ENCODE measurements around the gene OXCT2.
"Not testable (repeated sequence)": the region's sequence is repeated elsewhere in the genome, so short reads cannot be mapped to it uniquely, and the experiment has no call there.

Gene OXCT2

DNA sequence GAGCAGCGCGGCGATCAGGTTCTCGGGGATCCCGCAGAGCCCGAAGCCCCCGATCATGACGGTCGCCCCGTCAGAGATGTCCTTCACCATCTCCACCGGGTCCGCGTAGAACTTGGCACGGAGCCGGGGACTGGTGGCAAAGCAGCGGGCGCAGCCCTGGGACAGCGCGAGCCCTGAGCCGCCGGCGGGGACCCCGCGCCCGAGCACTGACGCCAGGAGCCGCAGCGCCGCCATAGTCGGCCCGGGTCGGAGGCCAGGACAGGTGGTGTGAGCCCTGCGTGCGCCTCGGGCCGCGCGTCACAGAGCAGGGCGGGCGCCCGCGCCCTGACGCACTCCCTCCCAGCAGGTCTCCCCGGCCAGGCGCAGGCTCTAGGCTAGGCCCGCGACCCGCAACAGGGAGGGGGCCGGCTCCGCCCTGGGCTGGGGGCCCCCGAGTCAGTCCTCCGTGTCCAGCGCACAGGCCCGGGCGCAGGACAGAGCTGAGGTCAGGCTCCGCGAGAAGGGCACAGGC is at the start of gene OXCT2:
Gene OXCT2 (minus strand): TSS at position 327 of the 511 bp plus-strand sequence. CDS start 93 bp downstream, at position 234.
- peak in 1 of 10 donors; percentile 52 for DNase-seq
- intact Hi-C loops (cut with DNase I) = not testable (repeated sequence)

DNA sequence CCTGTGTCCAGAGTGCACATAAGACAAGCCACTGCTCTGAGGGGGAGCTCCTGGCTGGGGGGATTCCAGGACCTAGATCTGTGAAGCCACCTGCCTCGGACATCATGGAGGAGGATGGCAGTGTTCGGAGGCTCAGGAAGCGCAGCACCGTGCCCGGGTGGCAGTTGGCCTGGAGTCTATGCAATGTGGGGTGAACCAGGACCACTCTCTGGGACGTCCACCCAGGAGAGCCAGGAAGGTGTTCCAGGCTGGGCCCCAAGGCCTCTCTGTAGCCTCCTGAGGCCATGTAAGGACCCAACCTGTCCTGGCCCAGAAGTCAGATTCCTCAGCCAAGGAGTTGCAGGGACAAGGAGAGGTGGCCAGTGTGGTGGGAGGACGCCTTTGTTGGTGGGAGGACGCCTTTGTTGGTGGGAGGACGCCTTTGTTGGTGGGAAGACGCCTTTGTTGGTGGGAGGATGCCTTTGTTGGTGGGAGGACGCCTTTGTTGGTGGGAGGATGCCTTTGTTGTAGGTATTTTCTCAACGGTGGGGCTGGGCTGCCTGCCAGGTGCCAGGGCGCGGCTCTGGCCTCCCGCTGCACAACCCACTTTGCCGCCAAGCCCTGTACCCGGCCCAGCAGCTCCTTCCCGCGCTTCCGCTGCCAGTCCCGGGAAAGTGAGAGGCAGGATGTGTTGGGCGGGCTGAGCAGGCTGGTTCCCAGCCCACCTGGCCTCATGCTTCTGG is 48.1 kb upstream of the OXCT2 start:
- no peak for DNase-seq
- intact Hi-C loops (cut with DNase I) = loop anchor here (5.0 kb wide), 1 partner anchor 98 kb away; no protein-coding TSS in a partner anchor

DNA sequence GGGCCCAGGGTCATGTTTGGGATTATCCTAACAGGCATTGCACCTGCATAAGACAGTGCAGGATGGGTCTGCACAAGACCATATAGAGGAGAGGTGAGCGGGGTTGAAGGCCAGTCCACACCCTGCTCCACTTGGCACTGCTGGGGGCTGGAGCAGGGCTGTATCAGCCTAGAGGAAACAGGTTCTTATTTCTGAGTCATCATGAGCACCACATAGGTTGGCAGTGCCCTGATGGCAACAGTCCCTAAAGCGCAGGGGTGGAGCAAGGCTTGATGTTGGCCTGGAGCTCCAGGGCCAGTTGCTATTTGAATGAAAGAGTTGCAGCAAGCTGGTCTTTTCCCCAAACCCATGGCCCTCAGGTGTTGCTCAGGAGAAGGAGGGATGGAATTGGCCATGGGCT is 47.3 kb upstream of the OXCT2 start:
- no peak for DNase-seq
- intact Hi-C loops (cut with DNase I) = loop anchor here (5.0 kb wide), 1 partner anchor 99 kb away; no protein-coding TSS in a partner anchor

GRCh38 chr1:39817091-39817932 is 46.2 kb upstream of the OXCT2 start:
- DNase-seq = peak in 2 of 10 donors; percentile 12 to 70
- intact Hi-C loops (cut with DNase I) = loop anchor here (5.0 kb wide), 1 partner anchor 100 kb away; no protein-coding TSS in a partner anchor

DNA sequence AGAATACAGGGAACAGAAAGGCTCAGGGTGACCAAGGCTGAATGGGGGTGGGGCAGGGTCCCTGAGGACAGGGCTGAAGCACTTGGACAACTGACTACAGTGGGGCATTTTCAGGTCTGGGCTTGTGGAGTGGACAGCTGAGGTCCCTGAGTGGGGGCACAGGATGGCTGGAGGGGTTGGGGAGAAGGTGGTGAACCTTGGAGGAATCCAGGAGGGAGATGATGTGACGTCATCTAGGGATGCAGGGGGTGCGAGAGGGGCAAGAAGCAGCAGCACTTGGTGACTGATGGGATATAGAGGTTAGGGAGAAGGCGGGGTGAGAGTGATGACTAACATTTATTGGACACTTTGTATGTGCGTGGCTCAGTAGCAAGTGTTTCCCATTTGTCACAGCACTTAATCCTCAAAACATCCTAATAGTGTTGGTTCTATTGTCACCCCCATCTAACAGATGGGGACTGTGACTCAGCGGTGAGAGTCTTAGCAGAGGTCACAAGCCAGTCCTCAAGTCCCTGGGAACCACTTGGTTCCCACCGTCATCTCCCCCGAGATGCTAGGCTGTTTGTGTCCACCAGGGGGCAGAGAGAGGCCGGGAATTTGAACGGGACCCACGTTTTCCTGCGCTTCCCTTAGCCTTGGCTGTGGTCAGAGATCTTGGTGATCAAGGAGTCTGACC is 45.4 kb upstream of the OXCT2 start:
- peak; percentile 23 to 96 (median 74) for DNase-seq
- intact Hi-C loops (cut with DNase I) = loop anchor here (1.0 to 5.0 kb wide), 3 partner anchors 86 to 157 kb away; no protein-coding TSS in a partner anchor

DNA sequence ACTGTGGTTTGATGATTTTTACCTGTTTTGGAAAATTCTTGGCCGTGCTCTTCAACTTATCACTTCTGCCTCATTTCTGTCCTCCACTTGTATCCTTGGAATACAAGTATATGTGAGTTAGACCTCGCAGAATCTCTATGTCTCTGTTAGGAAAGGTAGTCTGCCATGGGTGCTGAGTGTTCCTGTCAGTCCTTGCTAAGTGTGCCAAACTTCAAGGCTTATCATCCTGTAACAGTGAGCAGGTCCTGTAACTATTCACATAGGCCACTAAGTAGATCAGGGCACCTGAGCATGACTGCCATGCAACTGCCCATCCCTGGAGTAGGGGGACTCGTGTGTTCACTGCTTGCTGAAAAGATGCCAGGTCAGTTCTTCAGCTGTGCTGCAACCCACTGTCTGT is 41.8 kb upstream of the OXCT2 start:
- intact Hi-C loops (cut with DNase I) = no loop called here
- DNase-seq = no peak

DNA sequence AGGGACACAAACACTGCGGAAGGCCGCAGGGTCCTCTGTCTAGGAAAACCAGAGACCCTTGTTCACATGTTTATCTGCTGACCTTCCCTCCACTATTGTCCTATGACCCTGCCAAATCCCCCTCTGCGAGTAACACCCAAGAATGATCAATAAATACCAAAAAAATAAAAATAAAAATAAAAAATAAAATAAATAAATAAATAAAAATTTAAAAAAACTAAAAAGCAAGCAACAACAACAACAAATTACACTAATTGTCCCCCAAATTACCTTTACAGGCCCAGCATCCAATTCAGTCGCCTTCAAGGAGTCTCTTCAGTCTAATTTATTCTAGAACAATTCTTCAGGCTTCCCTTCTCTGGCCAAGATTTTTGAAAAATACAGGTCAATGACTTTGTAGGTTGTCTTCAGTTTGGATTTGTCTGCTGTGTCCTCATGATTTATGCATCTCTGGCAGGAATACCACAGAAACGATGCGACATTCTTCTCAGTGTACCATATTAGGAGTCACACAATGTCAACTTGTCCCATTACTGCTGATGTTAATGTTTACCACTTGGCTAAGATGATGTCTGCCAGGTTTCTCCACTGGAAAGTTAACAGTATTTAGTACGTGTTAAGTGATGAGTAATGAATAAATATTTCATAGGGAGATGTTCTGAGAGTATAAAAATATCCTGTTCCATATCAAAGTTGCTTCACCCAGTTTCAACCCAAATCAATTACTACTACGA is 37.8 kb upstream of the OXCT2 start:
- intact Hi-C loops (cut with DNase I) = no loop called here
- no peak for DNase-seq

DNA sequence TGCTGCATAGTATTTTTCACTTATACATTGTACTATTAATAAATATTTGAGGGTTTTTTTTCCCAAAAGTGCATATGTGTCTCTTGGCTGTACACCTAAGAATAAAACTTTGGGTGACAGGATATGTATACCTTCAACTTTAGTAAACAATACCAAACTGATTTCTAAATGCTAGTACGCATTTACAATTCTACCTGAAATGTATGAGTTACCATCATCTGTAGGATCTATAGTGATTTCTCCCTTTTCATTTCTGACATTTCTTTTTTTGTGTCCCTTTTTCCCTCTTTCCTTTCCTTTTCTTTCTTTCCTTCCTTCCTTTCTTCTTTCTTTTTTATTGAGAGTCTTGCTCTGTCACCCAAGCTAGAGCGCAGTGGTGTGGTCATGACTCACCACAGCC is 34.2 kb upstream of the OXCT2 start:
- intact Hi-C loops (cut with DNase I) = no loop called here
- DNase-seq = no peak

GRCh38 chr1:39802496-39803260 is 31.5 kb upstream of the OXCT2 start:
- peak in 1 of 10 donors; percentile 12 for DNase-seq
- intact Hi-C loops (cut with DNase I) = no loop called here

DNA sequence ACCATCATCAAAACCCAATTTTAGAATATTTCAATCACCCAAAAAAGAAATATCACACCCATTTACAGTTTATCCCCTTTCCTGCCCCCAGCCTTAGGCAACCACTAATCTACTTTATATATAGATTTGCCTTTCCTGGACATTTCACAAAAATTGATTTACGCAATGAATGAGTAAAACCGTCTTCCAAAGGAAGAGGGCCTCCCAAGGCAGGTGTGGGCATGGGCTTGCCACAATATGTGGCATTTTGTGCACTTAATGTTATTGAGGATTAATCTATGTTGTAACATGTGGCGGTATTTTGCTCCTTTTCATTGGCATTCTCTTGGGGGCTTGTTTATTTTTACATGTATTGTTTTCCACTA is 29.3 kb upstream of the OXCT2 start:
- no peak for DNase-seq

GRCh38 chr1:39799770-39800470 is 28.8 kb upstream of the OXCT2 start:
- peak; percentile 52 to 95 (median 82) for DNase-seq
- intact Hi-C loops (cut with DNase I) = no loop called here

More for the DNA sequence above, 29.3 kb upstream of the OXCT2 start:
- intact Hi-C loops (cut with DNase I) = no loop called here

DNA sequence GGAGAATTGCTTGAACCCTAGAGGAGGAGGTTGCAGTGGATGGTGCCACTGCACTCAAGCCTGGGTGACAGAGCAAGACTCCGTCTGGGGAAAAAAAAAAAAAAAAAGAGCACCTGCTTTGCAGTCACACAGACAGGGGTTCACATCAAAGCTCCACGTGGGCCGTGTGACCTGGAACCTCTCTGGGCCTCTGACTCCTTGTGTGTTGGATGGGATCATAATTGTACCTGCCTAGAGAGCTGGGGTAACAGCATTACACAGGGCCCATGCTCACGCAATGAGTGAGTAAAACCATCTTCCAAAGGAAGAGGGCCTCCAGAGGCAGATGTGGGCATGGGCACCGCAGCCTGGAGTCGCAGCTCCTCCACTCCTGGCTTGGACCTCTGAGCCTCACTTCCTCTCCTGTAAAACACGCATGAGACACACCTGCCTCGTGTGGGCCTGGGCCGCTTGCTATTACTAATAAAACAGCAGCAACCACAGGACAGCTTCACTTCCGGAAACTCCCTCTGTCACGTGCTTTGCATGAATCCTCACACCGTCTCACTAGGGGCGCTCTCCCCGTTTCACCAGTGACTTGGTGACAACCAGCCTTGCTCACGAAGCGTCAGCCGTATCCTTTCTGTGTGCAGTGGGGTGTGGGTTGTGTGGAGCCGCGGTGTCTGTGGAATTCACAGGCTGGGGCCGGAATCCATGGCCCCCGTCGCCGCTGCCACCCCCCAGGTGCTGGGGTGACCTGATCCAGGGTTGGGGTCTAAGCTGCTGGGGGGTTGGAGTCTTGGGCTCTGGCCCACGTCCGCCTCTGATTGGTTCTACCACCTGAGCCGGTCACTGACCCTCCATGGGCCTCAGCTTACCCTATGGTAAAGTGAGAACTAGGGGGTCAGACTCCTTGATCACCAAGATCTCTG is 28.0 kb upstream of the OXCT2 start:
- intact Hi-C loops (cut with DNase I) = not testable (repeated sequence)
- DNase-seq = peak in 8 of 10 donors; percentile 44 to 94 (median 71)

DNA sequence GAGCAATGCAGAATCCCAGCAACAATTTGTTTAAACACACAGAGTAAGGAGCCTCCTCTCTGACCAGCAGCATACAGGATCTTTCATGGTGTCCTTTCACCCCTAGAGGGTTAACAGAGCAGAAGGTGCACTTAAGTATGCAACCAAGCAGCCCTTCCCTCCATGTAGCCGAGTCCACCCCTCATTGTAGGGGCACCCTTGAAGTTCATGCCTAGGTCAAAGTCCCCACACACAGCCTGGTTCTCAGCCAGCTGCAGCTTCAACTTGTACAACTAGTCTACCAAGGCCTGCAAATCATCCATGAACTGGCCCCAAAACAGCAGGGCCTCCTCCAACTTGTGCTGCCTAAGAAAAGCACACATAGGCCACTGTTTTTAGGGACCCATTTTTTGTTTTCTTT is 24.5 kb upstream of the OXCT2 start:
- DNase-seq = no peak

GRCh38 chr1:39791838-39792237 is 20.7 kb upstream of the OXCT2 start:
- intact Hi-C loops (cut with DNase I) = no loop called here
- DNase-seq = no peak

More for the DNA sequence above, 24.5 kb upstream of the OXCT2 start:
- intact Hi-C loops (cut with DNase I) = no loop called here

DNA sequence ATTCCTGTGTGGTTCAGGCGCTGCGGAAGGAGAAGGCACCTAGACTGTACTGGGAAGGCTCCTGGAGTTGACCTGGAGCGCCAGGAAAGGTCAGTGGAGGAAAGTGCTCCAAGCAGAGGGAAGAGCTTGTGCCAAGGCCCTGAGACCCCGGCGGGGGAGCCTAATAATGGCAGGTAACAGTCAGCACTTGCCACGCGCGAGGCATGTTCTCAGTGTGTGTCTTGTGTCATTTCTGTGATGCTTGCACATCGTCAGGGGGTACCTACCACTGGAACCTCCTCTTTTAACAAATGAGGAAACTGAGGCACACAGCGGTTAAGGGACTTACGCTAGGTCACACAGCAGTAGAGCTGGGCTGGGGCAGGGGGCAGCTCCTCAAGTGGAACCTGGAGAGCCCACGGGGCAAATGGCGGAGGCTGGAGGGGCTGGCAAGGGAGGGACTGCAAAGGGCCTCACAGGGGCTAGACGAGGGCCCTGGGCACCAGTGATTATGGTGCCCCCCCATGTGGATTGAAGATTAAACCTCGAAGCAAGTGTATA is 18.5 kb upstream of the OXCT2 start:
- DNase-seq = peak in 1 of 10 donors; percentile 35
- intact Hi-C loops (cut with DNase I) = no loop called here

DNA sequence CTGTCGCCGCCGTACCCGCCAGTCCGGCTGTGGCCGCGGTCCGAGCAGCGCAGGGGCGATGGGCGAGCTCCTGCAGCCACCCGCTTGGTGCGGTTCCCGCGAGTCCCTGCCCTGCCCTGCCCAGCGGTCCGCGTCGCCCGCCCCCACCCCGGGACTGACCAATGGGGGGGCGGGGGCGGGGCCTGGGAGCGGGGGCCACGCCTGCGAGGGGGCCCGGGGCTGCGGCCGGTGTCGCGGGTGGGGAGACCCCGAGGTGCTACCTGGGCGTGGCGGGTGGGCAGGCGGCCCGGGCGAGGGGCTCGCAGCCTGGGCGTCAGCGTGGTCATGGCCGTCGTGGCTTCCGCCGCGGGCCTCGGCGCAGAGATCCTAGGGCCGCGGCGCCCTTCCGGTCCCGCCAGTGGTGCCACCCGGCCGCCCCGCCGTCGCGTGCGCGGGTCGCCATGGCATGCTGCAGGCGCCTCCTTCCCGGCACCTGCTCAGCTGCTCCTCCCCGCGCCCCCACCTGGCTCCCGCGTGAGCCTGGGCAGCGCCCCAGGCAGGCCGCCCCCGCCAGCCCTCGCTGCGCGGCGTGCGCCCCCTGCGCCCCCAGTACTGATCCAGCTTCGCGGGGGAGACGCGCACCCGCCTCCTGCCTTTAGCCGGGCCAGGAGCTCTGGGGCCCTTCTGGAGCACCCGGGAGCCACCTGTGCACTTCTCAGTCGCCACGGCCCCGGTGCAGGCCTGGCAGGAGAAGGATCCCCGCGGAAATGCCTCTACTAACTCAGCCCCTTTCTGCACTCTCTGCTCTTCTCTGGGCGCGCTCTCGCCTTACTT is 17.8 kb upstream of the OXCT2 start, which contains the start of gene BMP8B:
Gene BMP8B (minus strand): TSS at position 108 of the 813 bp plus-strand sequence. CDS start 380 bp downstream, outside the sequence.
- intact Hi-C loops (cut with DNase I) = no loop called here
- peak in 7 of 10 donors; percentile 38 to 93 (median 77) for DNase-seq
